Right atrium auricular region (tissue), 2 donors: ENCODE measurements around the gene KRTCAP2. TPM values are rescaled to one million over a fixed set of nuclear protein-coding genes. Genes with fewer than 3 reads are reported as not detected.
"Not testable (repeated sequence)": the region's sequence is repeated elsewhere in the genome, so short reads cannot be mapped to it uniquely, and the experiment has no call there.

Source experiments
- DNase-seq: peaks from one replicate; pipeline ENCODE4 v3.0.0-alpha.2; 2019; ENCODE audit warnings: low spot score
- H3K27ac ChIP-seq, 2 donors: fragments of 200-600 bp; sonication (generic); 1 replicate in 1 of 2; 2 replicates in 1 of 2; pipeline ENCODE4 v1.5.1; 2016 to 2019
- H3K27me3 ChIP-seq, 2 donors: fragments of 200-600 bp; sonication (generic); one replicate each; pipeline versions ENCODE4 v1.5.1 to v1.6.0; 2017 to 2019
- H3K36me3 ChIP-seq: fragments of 200-600 bp; sonication (generic); one replicate; pipeline ENCODE4 v1.5.1; 2016
- H3K4me1 ChIP-seq, 2 donors: fragments of 200-600 bp; sonication (generic); one replicate each; pipeline versions ENCODE4 v1.5.1 to v1.6.0; 2017 to 2019
- H3K4me3 ChIP-seq, 2 donors: fragments of 200-600 bp; sonication (generic); 1 replicate in 1 of 2; 2 replicates in 1 of 2; pipeline ENCODE4 v1.5.1; 2017 to 2019; ENCODE audit warnings: mild to moderate bottlenecking in 1 of 2, moderate library complexity in 1 of 2
- H3K9me3 ChIP-seq, 2 donors: fragments of 200-600 bp; sonication (generic); one replicate each; pipeline ENCODE4 v1.5.1; 2019
- total RNA-seq, 2 donors: library from RNA; depleted of rRNA; stranded (reverse); fragments of >200 nt; gene quantifications; one replicate each; pipeline ENCODE4 v1.1.0, GENCODE V29; 2016
- TF ChIP-seq, protein P1 (sequence below), 2 donors: fragments of 200-600 bp; sonication (generic); IDR thresholded peaks; one replicate each; pipeline ENCODE4 v1.5.1; 2019; ENCODE audit warnings: antibody characterized with exemption in 2 of 2

KRTCAP2 gene
- total RNA-seq, 2 donors from 2014 or later: 124 to 147 TPM

DNA sequence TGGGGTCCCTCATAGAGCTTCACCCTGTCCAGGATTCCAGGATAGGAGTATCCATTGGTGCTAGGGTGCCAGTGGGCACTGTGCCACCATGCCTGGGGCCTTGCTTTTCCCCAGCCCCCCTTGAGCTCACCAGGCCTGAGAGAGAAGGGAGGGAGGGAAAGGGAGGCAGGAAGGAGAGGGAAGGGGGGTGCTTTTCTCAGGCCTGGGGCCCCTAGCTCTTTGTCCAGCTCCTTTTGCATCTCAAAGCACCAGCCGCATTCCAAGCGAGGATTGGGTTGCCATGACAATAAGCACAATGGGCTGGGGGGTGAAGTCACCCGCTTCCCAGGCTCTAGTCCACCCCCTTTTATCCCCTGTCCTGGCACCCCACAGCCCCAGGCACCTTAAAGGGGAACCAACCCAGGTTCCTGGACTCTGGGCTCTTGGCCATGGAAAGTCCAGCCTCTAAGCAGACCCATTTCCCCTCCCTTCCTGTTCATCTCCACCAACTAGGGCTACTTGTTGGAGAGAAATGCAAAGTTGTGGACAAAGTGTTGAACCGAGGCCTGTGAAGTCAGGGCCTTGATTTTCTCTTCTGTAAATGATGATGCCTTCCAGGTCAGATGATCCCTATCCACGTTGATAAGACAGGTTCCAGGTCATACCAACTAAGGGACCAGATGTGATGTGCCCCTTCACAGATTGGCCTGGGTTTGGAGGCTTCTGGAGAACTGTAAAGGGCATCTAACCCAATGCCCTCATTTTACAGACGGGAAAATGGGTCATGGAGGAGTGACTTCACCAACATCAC is 23.2 kb upstream of the KRTCAP2 start:
- no peak overlapping the region for H3K27ac ChIP-seq
- DNase-seq: no peak
- no peak overlapping the region for H3K4me3 ChIP-seq
- no peaks in the 10 kb centered on the region for H3K9me3 ChIP-seq
- H3K4me1 ChIP-seq: peaks cover 0 to 35% of the 10 kb centered on the region in 2 donors
- peaks cover 7% of the 10 kb centered on the region for H3K36me3 ChIP-seq
- H3K27me3 ChIP-seq: no peaks in the 10 kb centered on the region
- TF ChIP-seq, protein P1, sequence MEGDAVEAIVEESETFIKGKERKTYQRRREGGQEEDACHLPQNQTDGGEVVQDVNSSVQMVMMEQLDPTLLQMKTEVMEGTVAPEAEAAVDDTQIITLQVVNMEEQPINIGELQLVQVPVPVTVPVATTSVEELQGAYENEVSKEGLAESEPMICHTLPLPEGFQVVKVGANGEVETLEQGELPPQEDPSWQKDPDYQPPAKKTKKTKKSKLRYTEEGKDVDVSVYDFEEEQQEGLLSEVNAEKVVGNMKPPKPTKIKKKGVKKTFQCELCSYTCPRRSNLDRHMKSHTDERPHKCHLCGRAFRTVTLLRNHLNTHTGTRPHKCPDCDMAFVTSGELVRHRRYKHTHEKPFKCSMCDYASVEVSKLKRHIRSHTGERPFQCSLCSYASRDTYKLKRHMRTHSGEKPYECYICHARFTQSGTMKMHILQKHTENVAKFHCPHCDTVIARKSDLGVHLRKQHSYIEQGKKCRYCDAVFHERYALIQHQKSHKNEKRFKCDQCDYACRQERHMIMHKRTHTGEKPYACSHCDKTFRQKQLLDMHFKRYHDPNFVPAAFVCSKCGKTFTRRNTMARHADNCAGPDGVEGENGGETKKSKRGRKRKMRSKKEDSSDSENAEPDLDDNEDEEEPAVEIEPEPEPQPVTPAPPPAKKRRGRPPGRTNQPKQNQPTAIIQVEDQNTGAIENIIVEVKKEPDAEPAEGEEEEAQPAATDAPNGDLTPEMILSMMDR (IDR thresholded peaks at IDR 0.05): no peak

DNA sequence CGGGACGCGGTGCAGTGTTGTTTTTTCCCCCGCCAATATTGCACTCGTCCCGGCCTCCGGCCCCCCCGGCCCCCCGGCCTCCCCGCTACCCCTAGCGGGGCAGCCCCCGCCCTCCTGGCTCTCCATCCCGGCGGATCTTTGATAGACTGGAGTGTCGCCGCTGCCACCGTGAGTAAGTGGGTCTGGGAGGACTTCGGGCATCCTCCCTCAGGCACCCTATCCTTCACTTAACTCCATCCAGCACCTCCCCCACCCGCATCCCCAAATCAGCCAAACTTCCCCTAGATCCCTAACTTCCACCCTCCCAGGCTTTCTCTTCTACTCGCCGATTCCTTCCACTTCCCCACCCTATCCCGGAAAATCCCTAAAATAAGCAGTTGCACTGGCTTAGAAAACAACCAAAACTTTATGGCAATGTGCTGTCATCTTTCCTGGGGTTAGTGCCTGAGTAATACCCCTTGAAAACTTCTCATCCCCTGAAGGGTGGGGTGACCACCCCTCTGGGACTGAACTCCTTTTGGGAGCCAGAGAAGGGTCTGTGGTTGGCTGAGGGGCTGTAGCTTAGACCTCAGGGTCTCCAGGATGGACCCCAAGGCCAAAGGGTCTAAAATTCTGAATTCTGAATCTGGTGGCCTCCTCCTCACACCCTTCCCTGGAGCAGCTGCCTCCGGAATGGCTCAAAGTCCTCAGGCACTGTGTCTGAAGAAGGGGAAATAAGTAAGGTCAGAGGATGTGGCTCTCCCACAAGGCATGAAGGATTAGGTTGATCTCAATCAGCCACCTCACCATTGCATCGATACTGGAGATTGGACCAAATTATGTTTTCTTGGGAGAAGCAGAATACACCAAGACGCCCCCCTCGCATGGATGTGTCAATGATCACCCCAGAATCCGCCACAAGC is 22.3 kb upstream of the KRTCAP2 start:
- TF ChIP-seq, protein P1 (IDR thresholded peaks at IDR 0.05): no peak
- H3K9me3 ChIP-seq: no peaks in the 10 kb centered on the region
- DNase-seq: no peak
- peaks cover 7% of the 10 kb centered on the region for H3K36me3 ChIP-seq
- H3K4me3 ChIP-seq: peak overlapping the region; percentile 46 to 63
- H3K27me3 ChIP-seq: no peaks in the 10 kb centered on the region
- peak overlapping the region; percentile 77 to 81 for H3K27ac ChIP-seq
- peaks cover 0 to 35% of the 10 kb centered on the region in 2 donors for H3K4me1 ChIP-seq

DNA sequence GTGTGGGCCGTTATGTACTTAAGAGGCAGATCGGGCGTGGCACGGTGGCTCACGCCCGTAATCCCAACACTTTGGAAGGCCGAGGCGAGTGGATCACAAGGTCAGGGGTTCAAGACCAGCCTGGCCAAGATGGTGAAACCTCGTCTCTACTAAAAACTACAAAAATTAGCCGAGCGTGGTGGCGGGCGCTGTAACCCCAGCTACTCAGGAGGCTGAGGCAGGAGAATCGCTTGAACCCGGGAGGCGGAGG is 20.8 kb upstream of the KRTCAP2 start:
- H3K36me3 ChIP-seq, H3K9me3 ChIP-seq, H3K27me3 ChIP-seq, DNase-seq: not testable (repeated sequence)
- peak overlapping the region; percentile 77 to 81 for H3K27ac ChIP-seq
- peaks cover 0 to 35% of the 10 kb centered on the region in 2 donors for H3K4me1 ChIP-seq
- peak overlapping the region; percentile 46 to 63 for H3K4me3 ChIP-seq

DNA sequence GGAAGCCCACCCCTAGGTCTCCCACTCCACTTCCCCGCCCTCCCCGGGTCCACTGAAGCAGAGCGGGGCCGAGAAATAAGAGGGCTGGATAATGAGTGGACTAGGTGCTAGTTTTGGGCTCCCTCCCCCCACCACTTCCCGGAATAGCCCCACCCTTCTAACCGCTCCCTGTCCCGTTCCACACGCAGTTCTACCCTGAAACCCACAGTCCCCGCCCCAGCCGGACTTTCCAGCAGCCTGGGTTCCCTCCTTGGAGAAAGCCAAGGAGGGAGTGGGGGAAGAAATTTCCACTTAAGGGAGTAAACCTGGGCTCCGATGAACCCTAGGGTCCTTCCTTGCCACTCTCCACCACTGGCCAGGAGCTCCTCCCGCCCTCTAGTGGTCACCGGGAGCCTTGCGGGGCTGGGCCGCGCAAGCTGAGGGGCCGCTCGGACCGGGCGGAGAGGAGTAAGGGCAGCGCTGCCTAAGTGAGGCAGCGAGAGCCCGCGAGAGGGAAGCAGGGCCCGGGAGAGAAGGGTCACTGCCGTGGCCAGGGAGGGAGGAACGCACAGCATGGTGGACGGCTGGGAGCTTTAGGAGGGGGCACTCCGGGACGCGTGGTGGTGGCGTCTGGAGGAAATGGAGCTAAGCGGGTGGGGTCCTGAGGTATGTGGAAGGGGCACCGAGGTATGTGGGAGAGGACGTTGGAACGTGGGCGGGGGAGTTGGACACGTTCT is 20.3 kb upstream of the KRTCAP2 start:
- peak overlapping the region; percentile 46 to 63 for H3K4me3 ChIP-seq
- DNase-seq: peak; percentile 93
- H3K27me3 ChIP-seq: no peaks in the 10 kb centered on the region
- TF ChIP-seq, protein P1 (IDR thresholded peaks at IDR 0.05): peak; percentile 97 to 99
- peaks cover 0 to 35% of the 10 kb centered on the region in 2 donors for H3K4me1 ChIP-seq
- H3K9me3 ChIP-seq: no peaks in the 10 kb centered on the region
- peak overlapping the region; percentile 77 to 81 for H3K27ac ChIP-seq
- H3K36me3 ChIP-seq: peaks cover 7% of the 10 kb centered on the region

DNA sequence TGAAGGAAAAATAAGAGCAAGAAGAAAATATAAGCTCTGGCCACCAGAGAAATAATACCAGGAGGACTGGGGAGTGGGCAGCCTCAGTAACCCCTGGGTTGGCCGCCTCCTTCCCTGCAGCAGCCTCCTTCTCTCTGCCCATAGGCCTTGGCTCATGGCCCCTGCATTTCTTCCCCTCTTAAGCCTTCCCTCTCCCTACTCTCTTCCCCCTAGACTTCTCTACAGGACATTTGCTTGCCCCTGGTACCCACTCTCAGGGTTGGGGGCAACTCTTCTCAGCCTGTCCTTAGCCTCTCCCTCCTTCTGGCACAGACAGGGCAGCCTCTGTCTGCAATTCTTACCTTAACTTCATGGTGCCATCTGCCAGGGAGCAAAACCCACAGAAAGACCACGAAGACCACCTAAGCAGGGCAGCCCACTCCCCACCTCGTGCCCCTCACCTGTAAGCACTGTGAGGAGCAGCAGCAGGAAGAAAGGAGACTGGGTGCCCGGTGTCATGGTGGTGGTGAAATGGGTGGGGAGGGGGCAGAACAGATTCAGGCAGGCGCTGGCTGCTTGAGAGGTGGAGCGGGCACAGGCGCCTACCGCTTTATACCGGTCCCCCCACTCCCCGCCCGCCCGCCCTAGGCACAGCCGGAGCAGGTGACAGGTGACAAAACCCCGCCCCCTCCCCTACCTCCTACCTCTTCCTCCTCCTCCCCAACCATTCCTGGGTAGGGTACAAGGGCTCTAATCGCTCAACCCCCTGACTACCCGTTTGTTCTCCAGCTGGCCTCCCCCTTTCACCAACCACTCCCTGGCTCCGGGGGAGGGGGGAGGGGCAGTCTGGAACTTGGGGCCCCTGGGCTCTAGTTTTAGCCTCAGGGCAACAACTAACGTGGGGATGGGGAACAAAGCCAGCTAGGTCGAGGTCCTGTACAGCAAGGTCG is 19.5 kb upstream of the KRTCAP2 start:
- Histone ChIP-seq H3K27ac (peak overlapping the region; percentile 77 to 81), H3K4me1 (peaks cover 0 to 35% of the 10 kb centered on the region in 2 donors), H3K9me3 (no peaks in the 10 kb centered on the region), H3K4me3 (peak overlapping the region; percentile 46 to 63), H3K36me3 (peaks cover under 1% of the 10 kb centered on the region), H3K27me3 (no peaks in the 10 kb centered on the region)
- DNase-seq: no peak
- TF ChIP-seq, protein P1 (IDR thresholded peaks at IDR 0.05): no peak
